ENCODE data around the gene EN2.
A peak's percentile ranks its signal among the peaks of the same experiment; 100 is the strongest.

EN2 gene

DNA sequence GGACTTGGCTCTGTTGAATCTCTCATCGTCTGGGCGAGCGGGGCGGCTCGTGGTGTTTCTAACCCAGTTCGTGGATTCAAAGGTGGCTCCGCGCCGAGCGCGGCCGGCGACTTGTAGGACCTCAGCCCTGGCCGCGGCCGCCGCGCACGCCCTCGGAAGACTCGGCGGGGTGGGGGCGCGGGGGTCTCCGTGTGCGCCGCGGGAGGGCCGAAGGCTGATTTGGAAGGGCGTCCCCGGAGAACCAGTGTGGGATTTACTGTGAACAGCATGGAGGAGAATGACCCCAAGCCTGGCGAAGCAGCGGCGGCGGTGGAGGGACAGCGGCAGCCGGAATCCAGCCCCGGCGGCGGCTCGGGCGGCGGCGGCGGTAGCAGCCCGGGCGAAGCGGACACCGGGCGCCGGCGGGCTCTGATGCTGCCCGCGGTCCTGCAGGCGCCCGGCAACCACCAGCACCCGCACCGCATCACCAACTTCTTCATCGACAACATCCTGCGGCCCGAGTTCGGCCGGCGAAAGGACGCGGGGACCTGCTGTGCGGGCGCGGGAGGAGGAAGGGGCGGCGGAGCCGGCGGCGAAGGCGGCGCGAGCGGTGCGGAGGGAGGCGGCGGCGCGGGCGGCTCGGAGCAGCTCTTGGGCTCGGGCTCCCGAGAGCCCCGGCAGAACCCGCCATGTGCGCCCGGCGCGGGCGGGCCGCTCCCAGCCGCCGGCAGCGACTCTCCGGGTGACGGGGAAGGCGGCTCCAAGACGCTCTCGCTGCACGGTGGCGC lies at the start of gene EN2:
TSS of gene EN2 (plus strand) at position 19 of the 767 bp plus-strand sequence. CDS start at position 268, 249 bp downstream.
- peak in 1 of 2 experiments; percentile 63 for DNase-seq

DNA sequence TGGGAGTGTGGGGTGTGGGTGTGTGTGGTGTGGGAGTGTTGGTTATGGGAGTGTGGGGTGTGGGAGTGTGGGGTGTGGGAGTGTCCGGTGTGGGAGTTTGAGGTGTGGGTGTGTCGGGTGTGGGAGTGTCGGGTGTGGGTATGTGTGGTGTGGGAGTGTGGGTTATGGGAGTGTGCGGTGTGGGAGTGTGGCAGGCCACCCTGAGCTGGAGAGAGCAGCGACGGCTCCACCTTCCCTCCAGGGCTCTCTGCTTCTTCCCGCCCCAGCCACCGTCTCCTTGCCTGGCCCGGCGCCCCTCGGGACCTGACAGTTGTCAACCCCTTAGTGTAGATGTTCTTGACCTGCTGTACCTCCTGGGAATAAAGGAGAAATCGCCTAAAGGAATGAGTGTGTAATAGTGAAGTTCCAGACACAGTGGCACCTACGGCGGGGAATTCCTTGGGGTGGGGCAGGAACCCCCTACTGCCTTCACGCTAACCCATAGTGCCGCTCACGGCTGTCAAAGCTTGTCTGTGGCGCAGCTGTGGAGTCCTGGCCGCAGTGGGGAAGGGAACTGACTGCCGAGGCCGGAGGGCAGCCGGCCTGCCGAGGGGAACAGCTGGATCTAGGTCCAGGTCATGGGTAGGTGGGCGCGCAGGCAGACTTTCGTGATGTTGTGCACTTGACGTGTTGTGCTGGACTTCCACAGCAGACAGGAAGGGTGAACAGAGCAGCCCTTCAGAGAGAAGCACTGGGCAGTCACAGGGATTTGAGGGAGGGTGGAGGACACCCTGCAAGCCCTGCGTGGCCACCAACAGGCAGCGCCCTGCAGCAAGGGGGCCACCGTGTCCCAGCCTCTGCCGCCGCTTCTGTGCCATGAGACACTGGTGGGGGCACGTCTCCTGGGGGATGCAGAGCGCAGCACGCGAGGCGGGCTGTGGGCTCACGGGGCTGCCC lies 49.0 kb upstream of the EN2 start:
- DNase-seq: peak in 1 of 2 experiments; percentile 72

DNA sequence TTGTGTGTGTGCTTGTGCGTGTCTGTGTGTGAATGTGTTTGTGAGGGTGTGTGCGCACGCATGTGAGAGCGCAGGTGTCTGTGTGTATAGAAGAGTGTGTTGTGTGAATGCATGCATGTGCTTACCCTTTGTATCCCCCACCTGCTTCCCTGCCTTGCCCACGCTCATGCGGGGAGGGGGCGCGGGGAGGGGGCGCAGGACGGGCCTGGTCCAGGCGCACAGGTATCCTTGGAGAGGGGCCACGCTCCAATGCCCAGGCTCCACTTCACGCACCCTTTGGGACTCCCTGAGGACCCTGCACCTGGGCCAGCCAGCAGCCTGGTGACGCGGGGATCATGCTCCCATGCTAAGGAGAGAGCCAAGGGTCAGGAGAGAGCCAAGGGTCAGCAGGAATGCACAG lies 47.9 kb upstream of the EN2 start:
- no peak for DNase-seq

DNA sequence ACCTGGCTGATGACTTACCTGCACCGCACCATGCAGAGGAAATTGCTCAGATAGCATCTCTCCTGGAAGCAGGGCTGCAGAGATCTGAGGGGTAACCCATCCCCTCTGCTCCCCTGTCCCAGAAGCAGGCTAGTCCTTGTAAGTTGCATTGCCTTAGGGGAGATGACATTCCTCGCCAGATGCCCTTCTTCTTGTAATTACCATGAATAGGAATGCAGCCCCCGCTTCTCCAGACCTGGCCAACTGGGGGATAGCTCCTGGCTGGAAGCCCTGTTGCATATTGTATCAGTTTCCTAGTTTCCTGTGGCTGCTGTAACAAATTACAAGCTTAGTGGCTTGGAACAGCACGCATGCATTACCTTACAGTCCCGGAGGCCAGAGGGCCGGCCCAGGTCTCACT lies 47.5 kb upstream of the EN2 start:
- no peak for DNase-seq

DNA sequence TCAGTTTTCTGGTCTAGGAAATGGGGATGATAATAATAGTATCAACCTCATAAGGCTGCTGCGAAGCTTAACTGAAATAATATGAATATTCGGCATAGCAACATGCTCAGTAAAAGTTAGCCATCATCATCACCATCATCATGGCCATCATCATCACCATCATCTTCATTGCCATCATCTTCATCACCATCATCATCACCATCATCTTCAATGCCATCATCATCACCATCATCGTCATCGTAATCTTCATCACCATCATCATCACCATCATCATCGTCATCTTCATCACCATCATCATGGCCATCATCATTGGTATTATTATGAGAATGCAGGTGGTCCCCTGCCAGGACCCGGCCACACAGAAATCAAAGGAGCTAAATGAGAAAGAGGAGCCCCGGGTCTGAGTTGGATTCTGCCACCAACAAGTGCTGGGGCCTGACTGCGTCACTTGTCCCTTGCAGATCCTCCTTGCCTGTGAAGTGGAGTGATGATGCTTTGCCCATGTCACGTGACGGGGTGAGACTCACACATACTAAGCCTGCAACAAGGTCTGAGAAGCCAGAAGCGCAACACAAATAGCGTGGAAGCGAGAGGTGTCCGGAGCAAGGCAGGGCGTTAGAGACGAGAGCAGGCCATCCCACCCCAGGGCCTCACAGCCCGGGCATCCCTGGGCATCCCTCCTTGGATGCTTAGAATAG lies 46.1 kb upstream of the EN2 start:
- DNase-seq: no peak

DNA sequence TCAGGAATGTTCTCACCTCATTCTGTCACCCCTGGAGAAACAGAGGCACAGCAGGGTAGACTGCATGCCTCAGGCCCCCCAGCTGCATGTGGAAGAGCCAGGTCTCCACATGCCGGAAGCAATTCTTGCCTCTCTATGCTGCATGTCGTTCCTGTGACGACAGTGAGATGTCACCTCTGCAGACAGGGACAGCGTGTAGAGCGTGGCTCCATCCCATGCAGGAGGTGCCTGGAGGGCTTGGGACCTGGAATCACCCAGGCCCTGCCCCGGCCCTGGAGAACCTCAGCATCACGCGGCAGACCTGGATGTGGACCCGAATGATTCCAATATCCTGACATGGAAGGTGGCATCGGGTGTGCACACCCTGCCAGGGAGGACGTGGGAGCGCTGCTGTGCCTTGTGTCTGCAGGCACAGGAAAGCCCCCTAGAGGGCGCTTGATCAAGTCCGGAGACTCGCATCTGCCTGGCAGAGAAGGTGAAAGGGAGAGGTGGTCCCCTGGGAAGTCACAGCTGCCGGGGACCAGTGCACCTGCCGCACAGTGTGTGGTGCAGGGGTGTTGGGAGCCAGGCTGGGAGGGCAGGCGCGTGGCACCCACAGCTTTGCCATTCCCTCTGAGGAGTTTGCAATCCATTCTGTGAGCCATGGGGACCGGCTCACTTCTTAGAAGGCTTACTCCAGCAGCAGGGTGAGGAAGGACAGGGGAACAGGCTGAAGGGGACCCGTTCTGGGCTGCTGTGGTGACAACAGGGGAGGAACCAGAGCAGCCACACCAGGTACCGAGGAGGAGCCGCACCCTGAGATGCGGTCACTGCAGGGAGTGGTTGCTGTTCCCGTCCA lies 45.3 kb upstream of the EN2 start:
- DNase-seq: peak; percentile 84 to 94

DNA sequence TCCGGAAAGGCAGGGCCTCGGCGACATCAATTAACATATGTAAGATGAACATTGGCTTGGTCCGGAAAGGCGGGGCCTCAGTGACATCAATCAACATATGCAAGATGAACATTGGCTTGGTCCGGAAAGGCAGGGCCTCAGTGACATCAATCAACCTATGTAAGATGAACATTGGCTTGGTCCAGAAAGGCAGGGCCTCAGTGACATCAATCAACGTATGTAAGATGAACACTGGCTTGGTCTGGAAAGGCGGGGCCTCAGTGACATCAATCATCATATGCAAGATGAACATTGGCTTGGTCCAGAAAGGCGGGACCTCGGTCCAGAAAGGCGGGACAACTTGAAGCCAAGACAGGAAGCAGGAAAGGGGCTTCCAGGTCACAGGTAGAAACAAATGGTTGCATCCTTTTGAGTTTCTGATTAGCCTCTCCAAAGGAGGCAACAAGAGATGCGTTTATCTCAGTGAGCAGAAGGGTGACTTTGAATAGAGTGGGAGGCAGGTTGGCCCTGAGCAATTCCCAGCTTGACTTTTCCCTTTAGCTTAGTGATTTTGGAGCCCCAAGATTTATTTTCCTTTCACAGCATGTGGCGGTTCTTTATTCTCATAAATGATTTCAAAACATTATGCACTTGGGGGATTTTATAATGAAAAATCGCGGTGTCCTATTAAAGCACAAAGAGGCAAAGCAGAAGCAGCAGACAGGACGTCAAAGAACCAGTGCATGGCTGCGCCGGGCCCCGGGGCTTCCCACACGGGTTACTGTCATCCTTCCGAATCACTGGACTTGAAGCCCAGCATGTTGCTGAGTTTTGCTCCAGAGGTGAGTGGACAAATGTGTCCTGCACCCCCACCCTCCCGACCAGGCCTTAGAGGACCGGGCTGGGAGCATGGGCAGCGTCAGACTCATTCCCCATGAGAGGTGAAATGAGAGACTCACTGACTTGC lies 43.1 kb upstream of the EN2 start:
- DNase-seq: peak in 1 of 2 experiments; percentile 50

DNA sequence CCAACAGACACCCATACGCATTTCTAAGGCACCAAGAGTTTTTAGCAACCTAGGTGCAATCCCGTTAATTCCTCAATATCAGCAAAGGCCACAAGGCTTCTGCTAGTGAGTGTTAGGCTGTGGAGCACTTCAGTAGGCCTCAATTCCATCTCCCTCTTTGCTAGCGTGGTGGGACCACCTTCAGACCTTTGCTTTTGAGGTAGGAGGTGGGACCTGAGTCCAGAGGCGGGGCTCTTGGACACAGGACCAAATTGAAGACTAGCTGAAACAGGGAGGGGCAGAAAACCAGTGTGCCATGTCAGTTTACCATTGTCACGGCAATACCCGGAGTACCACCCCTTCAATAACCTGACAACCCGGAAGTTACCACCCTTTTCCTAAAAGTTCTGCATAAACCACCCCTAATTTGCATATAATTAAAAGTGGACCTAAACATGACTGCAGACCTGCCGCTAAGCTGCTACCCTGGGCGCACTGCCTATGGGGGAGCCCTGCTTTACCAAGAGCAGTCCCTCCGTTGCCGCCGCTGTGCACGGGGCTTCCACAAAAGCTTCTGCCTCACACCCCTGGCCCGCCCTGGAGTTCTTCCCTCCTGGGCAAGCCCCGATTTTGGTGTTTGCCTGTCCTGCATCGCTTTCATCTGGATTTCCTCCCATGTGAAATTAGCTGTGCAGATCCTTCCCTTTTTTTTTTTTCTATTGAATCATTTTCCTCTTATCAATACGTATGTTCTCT lies 41.1 kb upstream of the EN2 start:
- DNase-seq: no peak

DNA sequence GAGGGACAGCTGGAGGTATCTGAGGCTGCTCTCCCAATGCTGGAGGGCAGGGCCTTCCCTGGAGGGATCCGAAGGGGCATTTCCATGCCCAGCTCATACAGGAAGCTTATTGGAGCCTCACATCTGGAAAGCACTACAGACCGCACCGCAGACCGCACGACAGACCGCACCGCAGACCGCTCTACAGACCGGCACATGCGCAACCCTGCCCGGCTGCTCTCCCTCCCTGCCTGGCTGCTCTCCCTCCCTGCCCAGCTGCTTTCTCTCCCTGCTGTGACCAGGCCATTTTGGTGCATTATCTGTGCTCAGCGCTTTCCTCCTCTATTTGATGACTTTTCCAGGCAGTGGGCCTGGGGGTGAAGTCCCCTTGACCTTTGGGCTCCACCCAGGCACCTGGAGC lies 39.6 kb upstream of the EN2 start:
- DNase-seq: no peak

DNA sequence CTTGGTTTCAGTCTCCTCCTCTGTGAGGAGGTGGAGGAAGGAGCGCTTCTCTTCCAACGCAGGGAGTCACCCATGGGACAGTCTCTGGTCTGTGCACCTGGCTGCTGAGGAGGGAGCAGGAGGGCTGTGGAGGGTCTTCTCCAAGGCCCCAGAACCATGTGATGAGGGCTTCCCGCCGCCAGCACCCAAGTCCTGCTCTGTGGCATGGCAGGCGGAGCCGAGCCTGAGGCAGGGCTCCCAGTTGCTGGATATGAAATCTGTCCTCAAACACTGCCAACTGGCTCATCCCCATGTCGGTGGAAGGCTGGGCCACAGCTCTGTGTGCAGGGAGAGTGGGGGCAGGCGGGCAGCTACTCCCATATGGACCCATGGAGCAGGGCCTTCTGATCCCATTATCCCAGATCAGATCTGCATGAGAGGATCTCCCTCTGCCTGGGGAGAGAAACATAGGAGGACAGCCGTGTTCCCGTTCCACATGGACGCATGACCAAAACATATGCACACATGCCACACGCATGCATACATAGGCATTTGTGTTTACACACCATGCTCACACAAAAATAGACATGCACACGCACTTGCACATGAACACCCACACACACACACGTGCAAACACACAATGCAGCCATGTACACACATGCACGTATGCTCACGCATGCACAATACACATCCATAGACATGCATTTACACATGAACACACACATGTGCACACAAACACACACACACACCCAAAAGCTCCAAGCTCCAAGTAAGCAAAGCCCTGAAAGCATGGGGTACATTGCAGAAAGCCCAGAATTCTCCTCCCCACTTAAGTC lies 38.8 kb upstream of the EN2 start:
- DNase-seq: no peak

DNA sequence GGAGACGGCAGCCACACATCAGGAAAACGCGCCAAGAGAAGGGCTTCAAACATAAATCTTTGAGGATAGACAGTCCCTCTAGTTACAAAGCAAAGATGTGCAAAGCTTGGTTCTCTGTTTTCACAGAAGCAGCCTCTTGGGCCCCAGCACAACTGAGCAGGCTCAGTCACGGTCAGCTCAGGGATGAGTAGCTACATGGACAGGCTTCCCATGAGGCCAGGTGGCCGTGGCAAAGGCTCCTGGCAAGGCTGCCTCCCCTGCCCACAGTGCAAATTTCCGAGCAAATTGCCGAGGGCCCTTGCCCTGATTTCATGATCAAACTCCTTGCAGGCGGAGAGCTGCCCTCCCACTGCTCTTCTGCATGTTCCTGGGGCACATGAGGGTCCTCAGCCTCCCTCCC lies 37.8 kb upstream of the EN2 start:
- no peak for DNase-seq

DNA sequence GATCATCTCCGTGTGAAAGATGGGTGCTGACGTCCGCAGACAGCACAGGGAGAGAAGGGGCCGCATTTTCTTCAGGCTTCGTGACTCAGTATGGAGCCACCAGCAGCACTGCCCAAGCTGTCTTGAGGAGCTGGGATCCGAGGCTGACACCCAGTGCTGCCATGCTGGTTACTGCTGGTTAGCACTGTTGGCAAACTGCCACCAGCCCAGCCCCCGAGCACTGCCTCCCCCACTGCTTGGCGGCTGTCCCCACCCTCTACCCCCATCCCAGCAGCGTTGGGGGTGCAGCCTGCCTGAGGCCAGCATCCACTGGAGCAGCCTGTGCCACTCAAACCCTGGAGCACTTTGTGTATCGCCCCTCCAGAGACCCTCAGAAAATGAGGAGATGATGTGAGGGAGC lies 35.8 kb upstream of the EN2 start:
- no peak for DNase-seq

DNA sequence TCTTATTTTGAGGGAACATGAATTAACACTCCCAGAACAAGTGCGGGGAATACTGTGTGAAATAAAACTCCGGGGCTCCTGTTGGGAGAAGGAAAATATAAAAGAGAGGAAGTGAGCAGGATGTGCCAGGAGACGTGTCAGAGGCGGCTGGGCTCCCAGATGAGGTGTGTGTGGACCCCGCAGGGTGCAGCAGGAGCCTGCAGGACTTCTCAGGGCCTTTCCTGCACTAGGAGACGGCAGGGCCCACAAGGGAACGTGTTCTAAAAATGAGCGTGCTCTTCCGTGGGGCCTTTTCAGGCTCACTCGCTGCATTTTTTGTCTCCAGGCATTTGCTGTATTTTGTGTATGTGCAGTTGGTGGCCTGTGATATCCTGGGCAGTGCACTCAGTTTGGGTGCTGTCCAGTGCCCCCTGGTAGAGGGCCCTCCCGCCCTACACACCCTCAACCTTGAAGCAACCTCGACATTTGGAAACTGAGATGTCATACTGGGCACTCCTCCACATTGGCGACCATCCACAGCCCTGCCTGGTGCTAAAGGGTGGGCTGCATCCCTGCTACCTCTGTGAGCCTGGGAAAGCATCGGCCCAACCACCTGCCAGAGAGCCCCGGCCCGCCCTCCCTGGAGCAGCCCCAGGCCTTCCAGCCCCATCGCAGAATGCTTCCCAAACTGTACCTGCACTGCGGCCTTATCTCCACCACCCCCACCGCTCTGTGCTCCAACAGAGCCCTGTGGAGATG lies 35.2 kb upstream of the EN2 start:
- no peak for DNase-seq

DNA sequence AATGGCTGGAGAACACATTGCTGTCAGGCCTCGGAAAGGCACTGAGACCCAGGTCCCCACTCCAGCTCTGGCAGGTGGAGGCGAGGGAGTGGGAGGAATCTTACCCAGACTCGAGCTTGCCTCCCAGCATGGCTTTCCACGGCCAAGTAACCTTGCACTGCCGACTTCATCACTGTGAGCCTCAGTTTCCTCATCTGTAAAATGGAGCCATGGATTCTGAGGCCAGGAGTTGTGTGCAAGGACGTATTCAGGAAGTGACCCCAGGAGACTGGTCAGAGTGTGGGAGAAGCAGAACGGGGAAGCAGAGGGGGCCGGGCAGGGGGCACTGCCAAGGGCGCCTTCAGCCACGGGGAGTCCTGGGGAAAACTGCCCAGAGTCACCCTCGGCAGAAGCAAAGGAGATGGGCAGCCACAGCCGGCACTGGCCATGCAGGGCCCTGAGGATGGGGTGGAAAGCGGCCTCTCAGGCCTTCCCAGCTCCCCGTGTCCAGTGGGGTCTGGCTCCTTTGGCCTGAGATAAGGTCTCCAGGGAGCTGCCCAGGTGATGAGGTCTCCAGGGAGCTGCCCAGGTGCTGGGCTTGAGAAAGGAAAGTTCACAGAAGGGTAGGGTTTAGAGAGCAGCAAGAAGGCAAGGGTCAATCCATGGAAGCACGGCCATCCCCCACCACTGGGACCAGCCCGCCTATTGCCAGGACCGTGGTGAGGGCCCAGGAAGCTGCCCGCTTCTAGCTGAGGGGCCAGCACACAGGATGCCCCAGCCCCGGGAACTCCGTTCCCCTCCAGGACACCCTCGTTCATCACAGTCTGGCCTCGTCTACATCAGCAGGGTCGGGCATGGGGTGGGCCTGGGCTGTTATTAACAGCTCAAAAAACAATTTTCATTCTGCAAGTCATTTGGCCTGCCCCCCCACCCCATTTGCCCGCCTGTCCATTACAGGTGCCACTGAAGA lies 34.3 kb upstream of the EN2 start:
- DNase-seq: no peak

DNA sequence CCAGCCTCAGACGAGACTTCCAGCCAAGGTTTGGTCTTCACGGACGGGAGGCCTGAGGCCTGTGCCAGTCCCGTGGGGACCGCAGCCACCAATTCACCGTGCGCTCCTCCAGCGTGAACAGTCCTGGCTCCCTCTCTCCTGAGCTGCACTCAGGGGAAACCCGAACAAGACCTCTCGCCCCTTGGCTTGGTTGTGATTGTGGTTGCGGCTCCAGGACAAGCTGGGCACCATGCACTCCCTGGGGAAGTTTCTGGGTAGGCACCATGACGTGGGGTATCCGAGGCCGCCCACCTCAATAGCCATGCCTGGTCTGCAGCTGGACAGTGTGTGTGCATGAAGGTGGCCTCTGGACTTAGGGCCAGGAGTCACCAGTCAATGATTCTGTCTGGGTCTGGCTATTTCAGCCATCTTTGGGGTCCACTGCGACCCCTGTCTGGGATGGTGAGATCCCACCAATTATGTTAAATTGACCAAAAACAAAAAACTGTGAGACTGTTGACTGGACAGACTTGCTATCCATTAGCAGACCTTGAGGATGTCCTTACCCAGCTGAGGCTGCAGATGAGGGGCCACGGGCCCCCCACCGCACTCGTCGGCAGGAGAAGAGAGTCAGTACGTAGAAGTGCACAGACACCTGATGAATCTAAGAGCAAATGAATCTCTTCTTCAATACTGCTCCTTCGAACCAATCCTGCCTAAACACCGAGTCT lies 33.5 kb upstream of the EN2 start:
- DNase-seq: no peak

DNA sequence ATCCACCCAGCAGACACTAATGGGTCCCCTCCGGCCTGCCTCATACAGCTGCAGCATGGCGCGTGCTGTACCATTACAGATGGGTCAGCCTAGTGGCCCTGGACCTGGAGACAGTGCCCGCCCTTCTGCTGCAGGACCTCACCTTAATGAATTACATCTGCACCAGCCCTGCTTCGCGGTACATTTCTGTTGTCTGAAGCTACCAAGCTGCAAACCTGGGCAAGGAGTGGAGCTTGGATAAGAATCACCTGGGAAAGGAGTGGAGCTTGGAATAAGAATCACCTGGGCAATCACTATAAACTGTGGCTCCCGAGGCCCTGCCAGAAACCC lies 33.0 kb upstream of the EN2 start:
- DNase-seq: no peak

DNA sequence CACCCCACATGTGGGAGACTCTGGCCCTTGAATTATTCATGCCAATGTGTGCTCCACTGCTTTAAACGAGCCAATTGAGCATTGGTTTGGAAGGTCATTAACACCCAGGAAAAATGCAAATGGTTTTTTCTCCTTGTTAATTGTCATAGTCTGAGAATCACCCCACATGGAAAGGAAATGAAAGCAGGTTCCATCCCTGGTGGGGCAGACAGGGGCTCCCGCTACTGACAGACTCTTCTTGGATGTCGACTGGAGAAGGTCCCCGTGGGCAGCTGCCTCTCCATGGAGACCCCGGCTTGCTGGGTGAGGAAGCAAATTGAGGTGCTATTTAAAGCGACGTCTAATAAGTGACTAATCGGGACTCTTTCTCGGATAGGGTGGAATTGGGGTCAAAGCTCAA lies 32.0 kb upstream of the EN2 start:
- DNase-seq: no peak
